GM12801 (cell line): ENCODE data around the gene ADPRHL1.

ENCODE experiments used
- TF ChIP-seq, protein P1 (sequence below): IDR thresholded peaks from one replicate; pipeline ENCODE4 v1.5.1; 2011; ENCODE audit warnings: control low read depth; ENCODE audit not compliant: insufficient read length; ENCODE audit errors: extremely low read depth

The ADPRHL1 gene

DNA sequence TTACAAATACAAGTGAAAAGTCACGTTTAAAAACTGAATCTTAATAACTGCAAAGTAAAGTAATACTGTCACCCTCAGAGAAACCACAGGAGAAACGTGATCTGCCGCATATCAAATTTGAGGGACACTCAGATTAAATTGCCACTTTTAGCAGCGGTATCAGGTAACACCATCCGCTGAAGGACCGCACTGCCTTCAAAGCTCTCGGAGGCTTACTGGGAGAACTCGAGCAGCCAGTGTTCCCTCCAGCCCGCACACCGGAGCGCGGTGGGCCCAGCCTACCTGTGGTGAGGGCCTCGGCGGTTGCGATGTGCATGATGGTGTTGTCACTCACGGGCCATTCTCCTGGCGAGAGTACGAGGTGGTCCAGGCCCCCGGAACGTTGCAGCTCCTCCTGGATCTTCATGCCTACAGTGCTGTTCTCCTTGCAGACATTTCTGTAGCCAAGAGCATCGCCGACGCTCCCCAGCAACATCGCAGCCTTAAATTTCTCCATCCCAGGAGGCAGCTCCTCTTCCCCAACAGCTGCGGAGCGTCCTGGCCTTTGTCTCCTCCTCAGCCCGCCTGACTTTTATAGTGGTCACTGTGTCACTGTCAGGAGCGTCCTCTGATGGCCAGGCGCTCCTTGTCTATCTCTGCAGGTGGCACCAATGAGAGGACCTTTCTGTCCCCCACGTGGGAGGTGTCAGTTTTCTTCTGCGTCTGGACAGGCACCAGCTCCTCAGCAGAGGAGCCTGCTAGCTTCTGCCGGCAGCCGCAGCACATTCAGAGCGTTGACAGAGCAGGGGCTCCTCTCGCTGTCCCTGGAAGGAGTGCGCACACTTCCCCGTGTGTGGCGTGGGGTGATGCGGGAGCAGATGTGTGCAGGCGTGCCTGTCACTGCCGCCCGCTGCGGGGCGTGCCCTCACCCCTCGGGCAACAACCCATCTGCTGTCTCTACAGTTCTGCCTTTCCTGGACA lies at the start of gene ADPRHL1:
Gene ADPRHL1, minus strand, starts transcription at position 547 of the 960 bp plus-strand sequence. Its CDS starts 51 bp downstream, at position 496.
- TF ChIP-seq, protein P1, sequence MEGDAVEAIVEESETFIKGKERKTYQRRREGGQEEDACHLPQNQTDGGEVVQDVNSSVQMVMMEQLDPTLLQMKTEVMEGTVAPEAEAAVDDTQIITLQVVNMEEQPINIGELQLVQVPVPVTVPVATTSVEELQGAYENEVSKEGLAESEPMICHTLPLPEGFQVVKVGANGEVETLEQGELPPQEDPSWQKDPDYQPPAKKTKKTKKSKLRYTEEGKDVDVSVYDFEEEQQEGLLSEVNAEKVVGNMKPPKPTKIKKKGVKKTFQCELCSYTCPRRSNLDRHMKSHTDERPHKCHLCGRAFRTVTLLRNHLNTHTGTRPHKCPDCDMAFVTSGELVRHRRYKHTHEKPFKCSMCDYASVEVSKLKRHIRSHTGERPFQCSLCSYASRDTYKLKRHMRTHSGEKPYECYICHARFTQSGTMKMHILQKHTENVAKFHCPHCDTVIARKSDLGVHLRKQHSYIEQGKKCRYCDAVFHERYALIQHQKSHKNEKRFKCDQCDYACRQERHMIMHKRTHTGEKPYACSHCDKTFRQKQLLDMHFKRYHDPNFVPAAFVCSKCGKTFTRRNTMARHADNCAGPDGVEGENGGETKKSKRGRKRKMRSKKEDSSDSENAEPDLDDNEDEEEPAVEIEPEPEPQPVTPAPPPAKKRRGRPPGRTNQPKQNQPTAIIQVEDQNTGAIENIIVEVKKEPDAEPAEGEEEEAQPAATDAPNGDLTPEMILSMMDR: no peak

- TF ChIP-seq, protein P1: no peak
Observed at GRCh38 chr13:113502686-113503085, 49.4 kb upstream of the ADPRHL1 start.

DNA sequence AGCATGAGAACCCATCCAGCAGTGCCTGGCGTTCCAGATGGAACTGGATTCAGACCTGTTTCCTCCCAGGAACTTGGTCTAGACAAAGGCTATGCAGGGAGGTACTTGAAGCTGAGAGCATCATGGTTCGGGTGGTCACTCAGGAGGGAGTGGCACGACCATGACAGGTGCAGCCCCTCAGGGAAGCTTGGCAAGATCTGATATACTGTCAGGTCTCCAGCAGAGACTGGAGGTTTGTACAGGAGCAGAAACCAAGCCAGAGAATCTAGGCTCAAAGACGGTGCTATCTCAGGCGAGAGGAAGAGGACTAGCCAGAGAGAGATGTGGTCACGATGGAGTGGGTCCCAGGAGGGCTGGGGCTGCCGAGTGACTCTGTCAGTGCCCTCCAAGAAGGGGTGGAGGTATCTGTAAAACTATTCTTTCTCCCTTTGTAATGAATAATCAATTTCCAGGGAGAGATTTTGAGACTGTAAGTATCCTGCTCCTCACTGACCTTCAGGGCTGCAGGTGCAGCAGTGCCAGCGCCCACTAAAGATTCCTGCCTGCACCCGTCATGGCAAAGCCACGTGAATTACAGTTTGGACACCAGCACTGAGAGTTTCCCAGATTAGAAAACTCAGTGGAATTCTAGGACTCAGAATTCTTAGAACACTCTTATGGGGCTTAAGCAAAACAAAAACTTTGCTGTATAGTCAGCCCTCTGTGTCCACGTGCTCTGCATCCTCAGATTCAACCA lies 47.4 kb upstream of the ADPRHL1 start:
- TF ChIP-seq, protein P1: no peak

DNA sequence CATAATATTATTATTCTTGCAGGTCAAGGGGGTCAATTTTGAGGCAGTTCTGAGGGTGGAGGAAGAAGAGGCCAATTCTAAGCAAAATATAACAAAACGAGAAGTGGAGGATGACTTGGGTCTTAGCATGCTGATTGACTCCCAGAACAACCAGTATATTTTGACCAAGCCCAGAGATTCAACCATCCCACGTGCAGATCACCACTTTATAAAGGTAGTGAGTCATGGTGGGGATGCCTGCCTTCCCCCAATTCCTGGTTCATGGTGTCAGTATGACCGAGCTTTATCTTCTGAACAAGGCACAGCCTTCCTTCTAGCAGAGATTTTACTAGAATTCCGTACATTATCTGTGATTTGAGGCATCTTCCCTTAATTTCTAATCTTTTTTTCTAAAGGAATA lies 46.6 kb upstream of the ADPRHL1 start:
- TF ChIP-seq, protein P1: no peak

- TF ChIP-seq, protein P1: no peak
Observed at GRCh38 chr13:113498905-113499304, 45.6 kb upstream of the ADPRHL1 start.

DNA sequence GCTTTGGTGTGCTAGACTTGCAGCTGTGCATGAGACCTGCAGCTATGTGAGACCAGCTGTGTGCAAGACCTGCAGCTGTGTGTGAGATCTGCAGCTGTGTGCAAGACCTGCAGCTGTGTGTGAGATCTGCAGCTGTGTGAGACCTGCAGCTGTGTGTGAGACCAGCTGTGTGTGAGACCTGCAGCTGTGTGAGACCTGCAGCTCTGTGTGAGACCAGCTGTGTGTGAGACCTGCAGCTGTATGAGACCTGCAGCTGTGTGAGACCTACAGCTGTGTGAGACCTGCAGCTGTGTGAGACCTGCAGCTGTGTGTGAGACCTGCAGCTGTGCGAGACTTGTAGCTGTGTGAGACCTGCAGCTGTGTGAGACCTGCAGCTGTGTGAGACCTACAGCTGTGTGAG lies 43.9 kb upstream of the ADPRHL1 start:
- TF ChIP-seq, protein P1: no peak

- TF ChIP-seq, protein P1: no peak
Observed at GRCh38 chr13:113495494-113496210, 42.4 kb upstream of the ADPRHL1 start.
